Hepatocyte (in vitro differentiated cells): ENCODE data around the gene LRRC28. TPM values are rescaled to one million over a fixed set of nuclear protein-coding genes. Genes with fewer than 3 reads are reported as not detected.

Experiments used
- DNase-seq: peaks from one replicate; pipeline ENCODE4 v3.0.0-alpha.2; 2016; ENCODE audit warnings: low spot score
- H2AFZ ChIP-seq: fragments of 200-600 bp; sonication (generic); 2 replicates; pipeline ENCODE4 v1.6.0; 2016; ENCODE audit warnings: antibody characterized with exemption, mild to moderate bottlenecking
- H3K27ac ChIP-seq: fragments of 200-600 bp; sonication (generic); 2 replicates; pipeline ENCODE4 v1.5.1; 2016; ENCODE audit warnings: mild to moderate bottlenecking
- H3K27me3 ChIP-seq: fragments of 200-600 bp; sonication (generic); 2 replicates; pipeline ENCODE4 v1.6.1; 2016
- H3K36me3 ChIP-seq: fragments of 200-600 bp; sonication (generic); replicated peaks from 2 replicates; pipeline ENCODE4 v1.5.1; 2016; ENCODE audit warnings: low read depth; ENCODE audit not compliant: insufficient read depth
- H3K4me1 ChIP-seq: fragments of 200-600 bp; sonication (generic); 2 replicates; pipeline ENCODE4 v1.5.1; 2016; ENCODE audit warnings: mild to moderate bottlenecking, moderate library complexity; ENCODE audit not compliant: insufficient read depth
- H3K4me2 ChIP-seq: fragments of 200-600 bp; sonication (generic); 2 replicates; pipeline ENCODE4 v1.6.0; 2016
- H3K4me3 ChIP-seq: fragments of 200-600 bp; sonication (generic); 2 replicates; pipeline ENCODE4 v1.5.1; 2016; ENCODE audit warnings: mild to moderate bottlenecking
- H3K79me2 ChIP-seq: fragments of 200-600 bp; sonication (generic); 2 replicates; pipeline ENCODE4 v1.6.0; 2017; ENCODE audit warnings: mild to moderate bottlenecking
- H3K9me2 ChIP-seq: fragments of 200-600 bp; sonication (generic); replicated peaks from 2 replicates; pipeline ENCODE4 v1.6.0; 2017; ENCODE audit warnings: mild to moderate bottlenecking; ENCODE audit not compliant: insufficient read depth
- H3K9me3 ChIP-seq: fragments of 200-600 bp; sonication (generic); 2 replicates; pipeline ENCODE4 v1.5.1; 2016; ENCODE audit warnings: low read depth, mild to moderate bottlenecking
- H4K20me1 ChIP-seq: fragments of 200-600 bp; sonication (generic); 2 replicates; pipeline ENCODE4 v1.6.0; 2016; ENCODE audit warnings: mild to moderate bottlenecking; ENCODE audit not compliant: insufficient read depth, poor library complexity, severe bottlenecking
- CTCF ChIP-seq: fragments of 200-600 bp; sonication (generic); IDR thresholded peaks from 2 replicates; pipeline ENCODE4 v1.5.1; 2016; ENCODE audit warnings: antibody characterized with exemption, mild to moderate bottlenecking; ENCODE audit not compliant: poor library complexity
- EZH2 ChIP-seq: fragments of 200-600 bp; sonication (generic); IDR thresholded peaks from 2 replicates; pipeline ENCODE4 v1.6.1; 2016; ENCODE audit warnings: antibody characterized with exemption, mild to moderate bottlenecking, borderline replicate concordance
- EZH2phosphoT487 ChIP-seq: fragments of 200-600 bp; sonication (generic); IDR thresholded peaks from one replicate; pipeline ENCODE4 v1.6.1; 2018; ENCODE audit warnings: antibody characterized with exemption, mild to moderate bottlenecking, low read depth, moderate library complexity; ENCODE audit not compliant: unreplicated experiment, severe bottlenecking
- WGBS: methylation state at CpG from one replicate; pipeline ENCODE4 v1.1.6; 2016; ENCODE audit warnings: low lambda C conversion rate; ENCODE audit errors: missing lambda C conversion rate; 5-methylcytosine and 5-hydroxymethylcytosine counted together
- polyA plus RNA-seq: library from polyadenylated mRNA; unstranded; fragments of >200 nt; fragmentation: Nextera tagmentation; extraction: Ambion mirVana; gene quantifications from 2 replicates; pipeline ENCODE4 v1.2.1, GENCODE V29; 2016
- total RNA-seq: library from RNA; depleted of rRNA; stranded (reverse); fragments of >200 nt; gene quantifications from 2 replicates; pipeline ENCODE4 v1.2.3, GENCODE V29; 2014

LRRC28 gene
- total and polyA plus RNA-seq, 2 experiments from 2014 or later = 32.1 to 55.5 TPM

- H3K9me3 ChIP-seq = no peaks in the 10 kb centered on the region
- no peak overlapping the region for H2AFZ ChIP-seq
- 88% methylated on average over 13 of the region's 13 CpGs for WGBS
- TF ChIP-seq EZH2 (no peak), EZH2phosphoT487 (no peak), CTCF (peak; percentile 46)
- H3K27me3 ChIP-seq = no peaks in the 10 kb centered on the region
- no peaks in the 10 kb centered on the region for H4K20me1 ChIP-seq
- H3K36me3 ChIP-seq = no peaks in the 10 kb centered on the region
- H3K9me2 ChIP-seq = no peaks in the 10 kb centered on the region
- peak; percentile 21 for DNase-seq
- H3K4me3 ChIP-seq = no peak overlapping the region
- H3K79me2 ChIP-seq = no peaks in the 10 kb centered on the region
- no peaks in the 10 kb centered on the region for H3K4me1 ChIP-seq
- H3K27ac ChIP-seq = no peak overlapping the region
- no peak overlapping the region for H3K4me2 ChIP-seq
These were observed 110.4 kb downstream of the LRRC28 start for GRCh38 chr15:99361545-99362185.

GRCh38 chr15:99365242-99365641 is 114.0 kb downstream of the LRRC28 start:
- no peak for TF ChIP-seq CTCF
- no peak for TF ChIP-seq EZH2
- TF ChIP-seq EZH2phosphoT487 = no peak
- no peak overlapping the region for H3K4me3 ChIP-seq

GRCh38 chr15:99366013-99366412 is 114.7 kb downstream of the LRRC28 start:
- WGBS = 100% methylated on average over 1 of the region's 1 CpG

More at GRCh38 chr15:99365242-99365641, 114.0 kb downstream of the LRRC28 start:
- no peak overlapping the region for H3K27ac ChIP-seq
- no peak overlapping the region for H2AFZ ChIP-seq
- no peaks in the 10 kb centered on the region for H3K9me2 ChIP-seq
- 67% methylated on average over 1 of the region's 1 CpG for WGBS
- no peaks in the 10 kb centered on the region for H3K79me2 ChIP-seq
- no peaks in the 10 kb centered on the region for H3K9me3 ChIP-seq
- no peaks in the 10 kb centered on the region for H3K36me3 ChIP-seq
- no peaks in the 10 kb centered on the region for H3K4me1 ChIP-seq
- H3K4me2 ChIP-seq = no peak overlapping the region
- H4K20me1 ChIP-seq = no peaks in the 10 kb centered on the region
- DNase-seq = no peak
- H3K27me3 ChIP-seq = no peaks in the 10 kb centered on the region

More at GRCh38 chr15:99366013-99366412, 114.7 kb downstream of the LRRC28 start:
- Histone ChIP-seq H3K4me2 (no peak overlapping the region), H3K27me3 (no peaks in the 10 kb centered on the region), H3K9me3 (no peaks in the 10 kb centered on the region), H3K27ac (no peak overlapping the region), H3K36me3 (no peaks in the 10 kb centered on the region), H2AFZ (no peak overlapping the region), H3K4me1 (no peaks in the 10 kb centered on the region), H3K9me2 (no peaks in the 10 kb centered on the region), H3K4me3 (no peak overlapping the region), H3K79me2 (no peaks in the 10 kb centered on the region), H4K20me1 (no peaks in the 10 kb centered on the region)
- DNase-seq = no peak
- TF ChIP-seq EZH2phosphoT487 (no peak), EZH2 (no peak), CTCF (no peak)
